ENCODE data around the gene MMP15.

GRCh38 chr16:58001781-58002415 lies 23.7 kb upstream of the MMP15 start:
- TF ChIP-seq, protein P1, sequence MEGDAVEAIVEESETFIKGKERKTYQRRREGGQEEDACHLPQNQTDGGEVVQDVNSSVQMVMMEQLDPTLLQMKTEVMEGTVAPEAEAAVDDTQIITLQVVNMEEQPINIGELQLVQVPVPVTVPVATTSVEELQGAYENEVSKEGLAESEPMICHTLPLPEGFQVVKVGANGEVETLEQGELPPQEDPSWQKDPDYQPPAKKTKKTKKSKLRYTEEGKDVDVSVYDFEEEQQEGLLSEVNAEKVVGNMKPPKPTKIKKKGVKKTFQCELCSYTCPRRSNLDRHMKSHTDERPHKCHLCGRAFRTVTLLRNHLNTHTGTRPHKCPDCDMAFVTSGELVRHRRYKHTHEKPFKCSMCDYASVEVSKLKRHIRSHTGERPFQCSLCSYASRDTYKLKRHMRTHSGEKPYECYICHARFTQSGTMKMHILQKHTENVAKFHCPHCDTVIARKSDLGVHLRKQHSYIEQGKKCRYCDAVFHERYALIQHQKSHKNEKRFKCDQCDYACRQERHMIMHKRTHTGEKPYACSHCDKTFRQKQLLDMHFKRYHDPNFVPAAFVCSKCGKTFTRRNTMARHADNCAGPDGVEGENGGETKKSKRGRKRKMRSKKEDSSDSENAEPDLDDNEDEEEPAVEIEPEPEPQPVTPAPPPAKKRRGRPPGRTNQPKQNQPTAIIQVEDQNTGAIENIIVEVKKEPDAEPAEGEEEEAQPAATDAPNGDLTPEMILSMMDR (IDR thresholded peaks at IDR 0.05), result no peak
- no peak for TF ChIP-seq POLR2AphosphoS5 (IDR thresholded peaks at IDR 0.05)
- no peak for TF ChIP-seq POLR2A (IDR thresholded peaks at IDR 0.05)
- no peak for TF ChIP-seq EP300 (IDR thresholded peaks at IDR 0.05; ENCODE audit: low read depth)

Data from transverse colon (tissue), 4 donors.